Epithelial cell of esophagus (primary cell): ENCODE measurements around the gene FOXO6.

ENCODE experiments used
- DNase-seq: peaks from one replicate; pipeline ENCODE4 v3.0.0; 2010; ENCODE audit warnings: low read depth
- H3K4me3 ChIP-seq: 2 replicates; pipeline ENCODE4 v1.5.1; 2011; ENCODE audit warnings: mild to moderate bottlenecking, low read length, control low read depth
- CTCF ChIP-seq: IDR thresholded peaks from 2 replicates; pipeline ENCODE4 v1.5.1; 2011; ENCODE audit warnings: low read depth, mild to moderate bottlenecking, low read length, control low read depth, inconsistent platforms; ENCODE audit not compliant: insufficient read depth; ENCODE audit errors: missing control alignments

FOXO6 gene

GRCh38 chr1:41354956-41355355, 6.3 kb upstream of the FOXO6 start:
- TF ChIP-seq CTCF = no peak
- no peak for DNase-seq
- no peak overlapping the region for H3K4me3 ChIP-seq

GRCh38 chr1:41355356-41355755, 5.9 kb upstream of the FOXO6 start:
- no peak for TF ChIP-seq CTCF
- no peak overlapping the region for H3K4me3 ChIP-seq
- no peak for DNase-seq

GRCh38 chr1:41355761-41356160, 5.5 kb upstream of the FOXO6 start:
- no peak for TF ChIP-seq CTCF
- DNase-seq = no peak
- no peak overlapping the region for H3K4me3 ChIP-seq

- DNase-seq = no peak
- no peak for TF ChIP-seq CTCF
- H3K4me3 ChIP-seq = no peak overlapping the region
These were observed 4.5 kb upstream of the FOXO6 start for GRCh38 chr1:41356752-41357151.

GRCh38 chr1:41357451-41358101, 3.7 kb upstream of the FOXO6 start:
- no peak for DNase-seq
- TF ChIP-seq CTCF = no peak
- H3K4me3 ChIP-seq = no peak overlapping the region

GRCh38 chr1:41358131-41359021, 2.9 kb upstream of the FOXO6 start:
- TF ChIP-seq CTCF = no peak
- no peak overlapping the region for H3K4me3 ChIP-seq
- peak; percentile 62 for DNase-seq
